Body of pancreas (tissue), 4 donors: ENCODE measurements around the gene SNTG2. TPM values are rescaled to one million over a fixed set of nuclear protein-coding genes. Genes with fewer than 3 reads are reported as not detected.

Experiments used
- ATAC-seq: fragments of 150-250 bp; one replicate; pipeline ENCODE4 v1.9.1; 2016
- DNase-seq, 4 donors: peaks; one replicate each; pipeline ENCODE4 v3.0.0-alpha.2; 2019
- H3K27ac ChIP-seq, 4 donors: fragments of 200-600 bp; sonication (generic); 1 replicate in 3 of 4; 2 replicates in 1 of 4; pipeline versions ENCODE4 v1.5.1 to v1.6.1; 2016 to 2019; ENCODE audit warnings: mild to moderate bottlenecking in 1 of 4, mixed read lengths in 1 of 4, moderate library complexity in 1 of 4
- H3K27me3 ChIP-seq, 2 donors: fragments of 200-600 bp; sonication (generic); one replicate each; pipeline ENCODE4 v1.6.0; 2016; ENCODE audit warnings: mild to moderate bottlenecking in 1 of 2
- H3K36me3 ChIP-seq, 2 donors: fragments of 200-600 bp; sonication (generic); replicated peaks in 1 of 2; 2 replicates each; pipeline ENCODE4 v1.5.1; 2016; ENCODE audit warnings: low read depth in 2 of 2; ENCODE audit not compliant: insufficient read depth in 1 of 2
- H3K4me1 ChIP-seq: fragments of 200-600 bp; sonication (generic); one replicate; pipeline ENCODE4 v1.6.0; 2016
- H3K4me3 ChIP-seq, 2 donors: fragments of 200-600 bp; sonication (generic); 1 replicate in 1 of 2; 2 replicates in 1 of 2; pipeline ENCODE4 v1.5.1; 2016 to 2019
- H3K9me3 ChIP-seq, 3 donors: fragments of 200-600 bp; sonication (generic); 1 replicate in 2 of 3; 2 replicates in 1 of 3; pipeline ENCODE4 v1.5.1; 2016
- CTCF ChIP-seq, 7 experiments: fragments of 450-650 bp in 4 of 7; fragments of 200-600 bp in 3 of 7; sonication (generic) in 3 of 7; IDR thresholded peaks; one replicate each; pipeline ENCODE4 v1.5.1; 2016 to 2019; ENCODE audit warnings: antibody characterized with exemption in 7 of 7
- POLR2A ChIP-seq, 3 donors: fragments of 450-650 bp; IDR thresholded peaks; one replicate each; pipeline ENCODE4 v1.6.1; 2016; ENCODE audit warnings: antibody characterized with exemption in 3 of 3, mild to moderate bottlenecking in 2 of 3
- WGBS, 2 donors: methylation state at CpG; one replicate each; pipeline ENCODE4 v1.1.5; 2017; 5-methylcytosine and 5-hydroxymethylcytosine counted together
- intact Hi-C: fragments of 100-400 bp; cut with DNase I; formaldehyde crosslinking; loops from one replicate; pipeline ENCODE4 v1.15.1; 2023
- total RNA-seq, 2 donors: library from RNA; depleted of rRNA; stranded (reverse); fragments of >200 nt; gene quantifications; one replicate each; pipeline ENCODE4 v1.1.0, GENCODE V29; 2016

The SNTG2 gene
- total RNA-seq, 2 donors from 2014 or later, result 11.9 to 18.7 TPM

- WGBS, 2 donors, result 66 to 88% methylated on average over 8 of the region's 8 CpGs
- TF ChIP-seq CTCF (IDR thresholded peaks at IDR 0.05) (no peak), POLR2A (IDR thresholded peaks at IDR 0.05) (no peak)
- H3K36me3 ChIP-seq, result no peaks in the 10 kb centered on the region
- no peak for DNase-seq
- H3K27me3 ChIP-seq, result no peaks in the 10 kb centered on the region
- no peak for ATAC-seq
- H3K9me3 ChIP-seq, result no peaks in the 10 kb centered on the region
- H3K4me1 ChIP-seq, result no peaks in the 10 kb centered on the region
- H3K27ac ChIP-seq, result no peak overlapping the region
- no peak overlapping the region for H3K4me3 ChIP-seq
- intact Hi-C loops, result no loop called here
Observed at GRCh38 chr2:1400943-1401735, 450.5 kb downstream of the SNTG2 start.

- no peak overlapping the region for H3K4me3 ChIP-seq
- no peak for DNase-seq
Observed at GRCh38 chr2:1402064-1402463, 451.4 kb downstream of the SNTG2 start.

GRCh38 chr2:1403565-1403964 is 452.9 kb downstream of the SNTG2 start:
- ATAC-seq (no peak), DNase-seq (no peak)
- H3K27me3 ChIP-seq, result no peaks in the 10 kb centered on the region
- 88 to 91% methylated on average over 7 to 12 of the region's 12 CpGs for WGBS, 2 donors
- H3K4me3 ChIP-seq, result no peak overlapping the region
- TF ChIP-seq CTCF (IDR thresholded peaks at IDR 0.05) (no peak), POLR2A (IDR thresholded peaks at IDR 0.05) (no peak)
- no peak overlapping the region for H3K27ac ChIP-seq
- H3K4me1 ChIP-seq, result no peaks in the 10 kb centered on the region
- no peaks in the 10 kb centered on the region for H3K9me3 ChIP-seq
- intact Hi-C loops, result no loop called here
- no peaks in the 10 kb centered on the region for H3K36me3 ChIP-seq

More at GRCh38 chr2:1402064-1402463, 451.4 kb downstream of the SNTG2 start:
- H3K36me3 ChIP-seq, result no peaks in the 10 kb centered on the region
- no peaks in the 10 kb centered on the region for H3K9me3 ChIP-seq
- no peak for TF ChIP-seq CTCF (IDR thresholded peaks at IDR 0.05)
- TF ChIP-seq POLR2A (IDR thresholded peaks at IDR 0.05), result no peak
- no peak for ATAC-seq
- no peaks in the 10 kb centered on the region for H3K27me3 ChIP-seq
- no peak overlapping the region for H3K27ac ChIP-seq
- 79 to 91% methylated on average over 5 to 8 of the region's 9 CpGs for WGBS, 2 donors
- no peaks in the 10 kb centered on the region for H3K4me1 ChIP-seq
- intact Hi-C loops, result no loop called here

GRCh38 chr2:1405124-1405523 is 454.5 kb downstream of the SNTG2 start:
- intact Hi-C loops, result no loop called here

More at GRCh38 chr2:1405124-1405523, 454.5 kb downstream of the SNTG2 start:
- ATAC-seq (no peak), DNase-seq (no peak)
- TF ChIP-seq POLR2A (IDR thresholded peaks at IDR 0.05) (no peak), CTCF (IDR thresholded peaks at IDR 0.05) (no peak)
- Histone ChIP-seq H3K4me1 (no peaks in the 10 kb centered on the region), H3K9me3 (no peaks in the 10 kb centered on the region), H3K4me3 (no peak overlapping the region), H3K36me3 (no peaks in the 10 kb centered on the region), H3K27me3 (no peaks in the 10 kb centered on the region), H3K27ac (no peak overlapping the region)
- WGBS, 2 donors, result 57 to 67% methylated on average over 1 of the region's 1 CpG
